Hepatic stellate cell (primary cell): ENCODE results near the gene TTLL7.

Experiments used
- DNase-seq: peaks from one replicate; pipeline ENCODE4 v3.0.0; 2011; ENCODE audit warnings: low spot score

TTLL7 gene

GRCh38 chr1:83998498-83999315, at the start of gene TTLL7:
Gene TTLL7, minus strand, starts transcription at chr1:83999132. Its CDS starts 46,921 bp downstream, at chr1:83952211.
- peak; percentile 73 for DNase-seq

- no peak for DNase-seq
Measured at GRCh38 chr1:84042461-84042860, 43.5 kb upstream of the TTLL7 start.

- no peak for DNase-seq
Measured at GRCh38 chr1:84037758-84038611, 39.1 kb upstream of the TTLL7 start.

GRCh38 chr1:84031802-84032327, 32.9 kb upstream of the TTLL7 start:
- DNase-seq = no peak

GRCh38 chr1:84027368-84027767, 28.4 kb upstream of the TTLL7 start:
- no peak for DNase-seq

- DNase-seq = no peak
Measured at GRCh38 chr1:84025966-84026365, 27.0 kb upstream of the TTLL7 start.

GRCh38 chr1:84021822-84022221, 22.9 kb upstream of the TTLL7 start:
- no peak for DNase-seq

GRCh38 chr1:84020151-84020550, 21.2 kb upstream of the TTLL7 start:
- DNase-seq = no peak

GRCh38 chr1:84019217-84019616, 20.3 kb upstream of the TTLL7 start:
- DNase-seq = no peak

- no peak for DNase-seq
Measured at GRCh38 chr1:84013708-84014107, 14.8 kb upstream of the TTLL7 start.

GRCh38 chr1:84012018-84012417, 13.1 kb upstream of the TTLL7 start:
- DNase-seq = no peak

- no peak for DNase-seq
Measured at GRCh38 chr1:84010136-84010535, 11.2 kb upstream of the TTLL7 start.

GRCh38 chr1:84008631-84009030, 9.7 kb upstream of the TTLL7 start:
- no peak for DNase-seq

- DNase-seq = no peak
Measured at GRCh38 chr1:84006591-84006990, 7.7 kb upstream of the TTLL7 start.

- no peak for DNase-seq
Measured at GRCh38 chr1:84001501-84001900, 2.6 kb upstream of the TTLL7 start.

GRCh38 chr1:84000954-84001495, 2.1 kb upstream of the TTLL7 start:
- no peak for DNase-seq

- no peak for DNase-seq
Measured at GRCh38 chr1:84000196-84000885, 1.4 kb upstream of the TTLL7 start.

- peak; percentile 77 for DNase-seq
Measured at GRCh38 chr1:83999316-83999819, 436 bp upstream of the TTLL7 start.

GRCh38 chr1:83998205-83998497, 781 bp downstream of the TTLL7 start:
- DNase-seq = peak; percentile 4

GRCh38 chr1:83997631-83998030, 1.3 kb downstream of the TTLL7 start:
- DNase-seq = no peak

GRCh38 chr1:83996621-83997020, 2.3 kb downstream of the TTLL7 start:
- DNase-seq = peak; percentile 73

GRCh38 chr1:83996191-83996590, 2.7 kb downstream of the TTLL7 start:
- DNase-seq = no peak
